Suprapubic skin (tissue), 4 donors: Measurements from ENCODE around the gene FUNDC2. TPM values are rescaled to one million over a fixed set of nuclear protein-coding genes. Genes with fewer than 3 reads are reported as not detected.
"Not testable (repeated sequence)": the region's sequence is repeated elsewhere in the genome, so short reads cannot be mapped to it uniquely, and the experiment has no call there.

Experiments used
- DNase-seq, 2 donors: peaks; one replicate each; pipeline ENCODE4 v3.0.0-alpha.2; 2019; ENCODE audit warnings: low spot score in 2 of 2
- H3K27ac ChIP-seq: fragments of 200-600 bp; sonication (generic); one replicate; pipeline ENCODE4 v1.5.1; 2019
- H3K27me3 ChIP-seq: fragments of 200-600 bp; sonication (generic); one replicate; pipeline ENCODE4 v1.5.1; 2019
- H3K36me3 ChIP-seq: fragments of 200-600 bp; sonication (generic); one replicate; pipeline ENCODE4 v1.5.1; 2019
- H3K4me1 ChIP-seq: fragments of 200-600 bp; sonication (generic); one replicate; pipeline ENCODE4 v1.5.1; 2019
- H3K4me3 ChIP-seq: fragments of 200-600 bp; sonication (generic); one replicate; pipeline ENCODE4 v1.5.1; 2019; ENCODE audit warnings: mild to moderate bottlenecking
- H3K9me3 ChIP-seq: fragments of 200-600 bp; sonication (generic); one replicate; pipeline ENCODE4 v1.5.1; 2019
- EP300 ChIP-seq: sonication (generic); formaldehyde crosslinking; IDR thresholded peaks from one replicate; pipeline ENCODE4 v1.6.1; 2017; ENCODE audit warnings: antibody characterized with exemption
- POLR2A ChIP-seq, 2 donors: fragments of 450-650 bp; IDR thresholded peaks; one replicate each; pipeline ENCODE4 v1.6.1; 2017; ENCODE audit warnings: antibody characterized with exemption in 2 of 2, mild to moderate bottlenecking in 2 of 2, moderate library complexity in 2 of 2
- POLR2AphosphoS5 ChIP-seq, 3 donors: sonication (generic); formaldehyde crosslinking; IDR thresholded peaks; one replicate each; pipeline ENCODE4 v1.6.1; 2017; ENCODE audit warnings: antibody characterized with exemption in 3 of 3
- WGBS: methylation state at CpG from one replicate; pipeline ENCODE4 v1.1.5; 2018; 5-methylcytosine and 5-hydroxymethylcytosine counted together
- total RNA-seq, 4 donors: library from RNA; depleted of rRNA; stranded (reverse); fragments of >200 nt; gene quantifications; one replicate each; pipeline ENCODE4 v1.1.0, GENCODE V29; 2016
- TF ChIP-seq, protein P1 (sequence below), 2 donors: fragments of 200-600 bp in 1 of 2; fragments of 450-650 bp in 1 of 2; sonication (generic) in 1 of 2; IDR thresholded peaks; one replicate each; pipeline ENCODE4 v1.5.1; 2016 to 2019; ENCODE audit warnings: antibody characterized with exemption in 2 of 2, mild to moderate bottlenecking in 1 of 2, moderate library complexity in 1 of 2

Gene FUNDC2
- total RNA-seq, 4 donors from 2014 or later: 22.9 to 37.9 (median 28.6) TPM

- H3K4me1 ChIP-seq: no peaks in the 10 kb centered on the region
- DNase-seq: no peak
- H3K9me3 ChIP-seq: no peaks in the 10 kb centered on the region
- no peak overlapping the region for H3K27ac ChIP-seq
- no peak overlapping the region for H3K4me3 ChIP-seq
- H3K27me3 ChIP-seq: no peaks in the 10 kb centered on the region
- no peaks in the 10 kb centered on the region for H3K36me3 ChIP-seq
- no peak for TF ChIP-seq POLR2A (IDR thresholded peaks at IDR 0.05)
- WGBS: 87% methylated on average over 1 of the region's 1 CpG
Measured at GRCh38 chrX:154991476-154991875, 35.2 kb upstream of the FUNDC2 start.

DNA sequence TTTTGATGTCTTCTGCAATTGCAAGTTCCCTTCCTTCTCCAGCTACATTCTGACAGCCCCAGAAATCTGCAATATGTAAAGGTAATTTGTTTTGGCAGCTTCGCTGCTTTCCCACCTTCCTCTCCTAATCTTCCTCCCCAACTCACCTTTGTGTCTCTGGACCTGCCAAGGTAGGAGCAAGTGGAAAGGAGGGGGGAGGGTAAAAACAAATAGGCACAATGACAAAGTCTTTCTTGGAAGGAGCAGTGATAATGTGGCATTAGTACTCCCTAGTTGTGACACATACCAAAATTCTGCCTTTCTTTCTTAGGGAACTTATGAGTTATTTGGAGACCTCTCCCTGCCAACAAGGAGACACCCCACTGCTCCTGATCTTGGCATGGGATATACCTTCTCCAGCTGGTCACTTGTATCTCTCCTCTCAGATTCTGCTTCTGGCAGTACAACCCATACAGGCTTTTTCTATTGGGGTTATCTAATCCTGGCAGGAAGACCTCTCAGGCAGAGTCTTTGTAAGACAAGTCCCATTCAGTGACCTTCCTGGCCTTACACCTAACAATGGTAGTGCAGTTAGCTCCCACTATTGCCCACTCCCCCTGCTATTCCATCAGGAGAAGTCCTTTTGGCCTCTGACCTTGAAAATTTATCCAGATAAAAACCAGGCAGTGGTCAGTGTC, 28.3 kb upstream of the FUNDC2 start:
- H3K27ac ChIP-seq: no peak overlapping the region
- no peaks in the 10 kb centered on the region for H3K9me3 ChIP-seq
- no peaks in the 10 kb centered on the region for H3K36me3 ChIP-seq
- no peaks in the 10 kb centered on the region for H3K4me1 ChIP-seq
- WGBS: 66% methylated on average over 1 of the region's 1 CpG
- no peak for DNase-seq
- H3K4me3 ChIP-seq: no peak overlapping the region
- H3K27me3 ChIP-seq: no peaks in the 10 kb centered on the region
- TF ChIP-seq EP300 (no peak), POLR2A (IDR thresholded peaks at IDR 0.05) (no peak), POLR2AphosphoS5 (IDR thresholded peaks at IDR 0.05) (no peak)
- TF ChIP-seq, protein P1, sequence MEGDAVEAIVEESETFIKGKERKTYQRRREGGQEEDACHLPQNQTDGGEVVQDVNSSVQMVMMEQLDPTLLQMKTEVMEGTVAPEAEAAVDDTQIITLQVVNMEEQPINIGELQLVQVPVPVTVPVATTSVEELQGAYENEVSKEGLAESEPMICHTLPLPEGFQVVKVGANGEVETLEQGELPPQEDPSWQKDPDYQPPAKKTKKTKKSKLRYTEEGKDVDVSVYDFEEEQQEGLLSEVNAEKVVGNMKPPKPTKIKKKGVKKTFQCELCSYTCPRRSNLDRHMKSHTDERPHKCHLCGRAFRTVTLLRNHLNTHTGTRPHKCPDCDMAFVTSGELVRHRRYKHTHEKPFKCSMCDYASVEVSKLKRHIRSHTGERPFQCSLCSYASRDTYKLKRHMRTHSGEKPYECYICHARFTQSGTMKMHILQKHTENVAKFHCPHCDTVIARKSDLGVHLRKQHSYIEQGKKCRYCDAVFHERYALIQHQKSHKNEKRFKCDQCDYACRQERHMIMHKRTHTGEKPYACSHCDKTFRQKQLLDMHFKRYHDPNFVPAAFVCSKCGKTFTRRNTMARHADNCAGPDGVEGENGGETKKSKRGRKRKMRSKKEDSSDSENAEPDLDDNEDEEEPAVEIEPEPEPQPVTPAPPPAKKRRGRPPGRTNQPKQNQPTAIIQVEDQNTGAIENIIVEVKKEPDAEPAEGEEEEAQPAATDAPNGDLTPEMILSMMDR (IDR thresholded peaks at IDR 0.05): no peak

- 66% methylated on average over 1 of the region's 1 CpG for WGBS
- Histone ChIP-seq H3K27ac (no peak overlapping the region), H3K36me3 (no peaks in the 10 kb centered on the region), H3K27me3 (no peaks in the 10 kb centered on the region), H3K4me3 (no peak overlapping the region), H3K4me1 (no peaks in the 10 kb centered on the region), H3K9me3 (no peaks in the 10 kb centered on the region)
- no peak for DNase-seq
- TF ChIP-seq EP300: no peak
- TF ChIP-seq, protein P1 (IDR thresholded peaks at IDR 0.05): no peak
- no peak for TF ChIP-seq POLR2AphosphoS5 (IDR thresholded peaks at IDR 0.05)
- TF ChIP-seq POLR2A (IDR thresholded peaks at IDR 0.05): no peak
Measured at GRCh38 chrX:155000841-155001240, 25.8 kb upstream of the FUNDC2 start.

DNA sequence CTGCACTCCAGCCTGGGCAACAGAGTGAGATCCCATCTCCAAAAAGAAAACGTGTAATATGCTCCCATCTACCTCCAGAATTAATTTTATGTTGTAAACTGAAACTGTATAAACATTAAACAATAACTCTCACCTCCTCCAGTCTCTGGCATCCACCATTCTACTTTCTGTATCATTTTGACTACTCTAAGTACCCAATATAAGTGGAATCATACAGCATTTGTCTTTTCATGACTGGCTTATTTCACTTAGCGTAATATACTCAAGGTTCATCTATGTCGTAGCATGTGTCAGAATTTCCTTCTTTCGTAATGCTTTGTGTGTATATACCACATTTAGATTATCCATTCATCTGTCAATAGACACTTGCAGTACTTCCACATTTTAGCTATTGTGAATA, 24.8 kb upstream of the FUNDC2 start:
- Histone ChIP-seq H3K9me3 (no peaks in the 10 kb centered on the region), H3K36me3 (no peaks in the 10 kb centered on the region), H3K27ac (no peak overlapping the region), H3K4me3 (no peak overlapping the region), H3K4me1 (no peaks in the 10 kb centered on the region), H3K27me3 (no peaks in the 10 kb centered on the region)
- 90% methylated on average over 4 of the region's 4 CpGs for WGBS
- DNase-seq: no peak
- TF ChIP-seq POLR2A (IDR thresholded peaks at IDR 0.05) (no peak), POLR2AphosphoS5 (IDR thresholded peaks at IDR 0.05) (no peak), EP300 (no peak)
- TF ChIP-seq, protein P1 (IDR thresholded peaks at IDR 0.05): no peak

DNA sequence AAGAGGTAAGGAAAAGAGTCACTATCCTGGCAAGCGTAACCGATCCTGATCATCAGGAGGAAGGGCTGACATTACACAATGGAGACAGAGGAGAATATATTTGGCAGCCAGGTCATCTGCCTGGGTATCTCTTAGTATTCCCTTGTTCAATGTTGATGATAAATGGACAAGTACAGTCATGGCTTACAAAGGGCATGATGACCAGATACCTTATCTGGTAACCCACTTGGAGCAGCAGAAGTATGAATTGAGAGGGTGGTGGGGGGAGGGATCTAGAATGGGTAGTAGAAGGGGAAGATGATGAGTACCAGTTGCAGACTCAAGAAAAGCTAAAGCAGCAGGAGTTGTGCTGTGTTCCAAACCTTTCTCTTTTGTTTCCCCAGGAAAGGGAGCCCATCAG, 21.5 kb upstream of the FUNDC2 start:
- TF ChIP-seq POLR2A (IDR thresholded peaks at IDR 0.05): no peak
- TF ChIP-seq, protein P1 (IDR thresholded peaks at IDR 0.05): no peak
- no peak for TF ChIP-seq POLR2AphosphoS5 (IDR thresholded peaks at IDR 0.05)
- no peak for TF ChIP-seq EP300
- Histone ChIP-seq H3K27ac (no peak overlapping the region), H3K9me3 (no peaks in the 10 kb centered on the region), H3K4me3 (no peak overlapping the region), H3K27me3 (no peaks in the 10 kb centered on the region), H3K36me3 (no peaks in the 10 kb centered on the region), H3K4me1 (no peaks in the 10 kb centered on the region)
- 94% methylated on average over 2 of the region's 2 CpGs for WGBS
- DNase-seq: no peak

GRCh38 chrX:155006379-155006778, 20.3 kb upstream of the FUNDC2 start:
- H3K36me3 ChIP-seq, H3K9me3 ChIP-seq, DNase-seq, H3K4me1 ChIP-seq, H3K4me3 ChIP-seq, H3K27ac ChIP-seq, H3K27me3 ChIP-seq: not testable (repeated sequence)
- no CpG with 5 or more reads among the region's 10 CpGs for WGBS

DNA sequence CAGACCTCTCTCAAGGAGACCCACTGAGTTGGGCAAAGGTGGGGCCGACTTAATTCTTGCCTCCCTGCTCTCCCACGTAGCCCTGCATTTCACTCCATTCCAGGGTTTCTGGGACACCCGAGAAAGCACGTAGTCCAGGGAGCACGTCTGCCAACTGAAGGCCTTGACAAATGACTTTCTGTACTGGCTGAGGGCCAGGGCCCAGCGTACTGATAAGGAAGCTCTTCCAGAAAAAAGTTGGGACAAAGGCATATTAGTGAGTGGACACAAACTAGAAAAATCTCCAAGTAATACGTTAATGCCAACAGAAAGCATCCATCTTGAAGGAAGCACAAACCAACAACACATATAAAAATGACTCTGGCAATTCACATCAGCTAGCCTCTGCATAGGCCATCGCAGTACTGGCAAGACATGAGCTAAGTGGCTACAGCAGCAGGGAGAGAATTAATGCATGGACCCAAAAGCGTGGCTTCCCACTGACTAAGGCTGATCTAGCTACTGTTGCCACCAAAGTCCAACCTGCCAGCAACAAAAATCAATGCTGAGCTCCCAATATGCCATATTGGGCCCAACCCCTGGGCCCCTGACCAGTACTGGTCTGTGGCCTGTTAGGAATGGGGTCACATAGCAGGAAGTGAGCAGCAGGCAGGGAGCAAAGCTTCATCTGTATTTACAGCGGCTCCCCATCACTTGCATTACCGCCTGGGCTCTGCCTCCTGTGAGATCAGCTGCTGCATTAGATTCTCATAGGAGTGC, 19.6 kb upstream of the FUNDC2 start:
- not testable (repeated sequence) for DNase-seq, H3K27ac ChIP-seq
- WGBS: 56% methylated on average over 7 of the region's 11 CpGs

GRCh38 chrX:155008578-155008977, 18.1 kb upstream of the FUNDC2 start:
- not testable (repeated sequence) for H3K4me1 ChIP-seq, H3K27ac ChIP-seq, H3K36me3 ChIP-seq, H3K27me3 ChIP-seq, H3K4me3 ChIP-seq, DNase-seq, H3K9me3 ChIP-seq
- WGBS: 92% methylated on average over 3 of the region's 12 CpGs

More for the DNA sequence above, 19.6 kb upstream of the FUNDC2 start:
- not testable (repeated sequence) for H3K4me1 ChIP-seq, H3K9me3 ChIP-seq, H3K36me3 ChIP-seq, H3K4me3 ChIP-seq, H3K27me3 ChIP-seq
